HCT116 (cell line): Measurements from ENCODE around the gene FLT3. TPM values are rescaled to one million over a fixed set of nuclear protein-coding genes. Genes with fewer than 3 reads are reported as not detected.

Source experiments
- ATAC-seq: fragments of 200-7000 bp; cut with Tn5 transposase; 2 replicates; pipeline ENCODE4 v1.9.1; 2020; ENCODE audit warnings: mild to moderate bottlenecking, moderate library complexity
- BruUV-seq: library from RNA; stranded (reverse); fragments of 400-500 nt; replicated peaks from 2 replicates; lab custom pipeline; 2021; lab: Mats Ljungman, UMichigan
- CTCF ChIA-PET: fragments of 300-600 bp; sonication (Branson Sonifier 250); formaldehyde crosslinking; loops from one replicate; lab custom pipeline; 2021; ENCODE audit warnings: antibody characterized with exemption; lab: Charles Lee
- POLR2A ChIA-PET: fragments of 300-600, 350-600 bp; sonication (Branson Sonifier 250); formaldehyde crosslinking; loops from one replicate; lab custom pipeline; 2021; ENCODE audit warnings: antibody characterized with exemption; lab: Charles Lee
- RAD21 ChIA-PET, 2 experiments: fragments of 300-600 bp; sonication (Branson Sonifier 250); formaldehyde crosslinking; loops; one replicate each; lab custom pipeline; 2023; ENCODE audit warnings: low total read pairs in 2 of 2; ENCODE audit not compliant: uncharacterized antibody in 2 of 2, unreplicated experiment in 2 of 2, low non-redundant PET in 1 of 2; lab: Charles Lee
- DNase-seq: peaks from one replicate; pipeline ENCODE4 v3.0.0-alpha.2; 2010; ENCODE audit warnings: low read depth, low spot score
- H2AFZ ChIP-seq: fragments of 200-600 bp; shearing (Covaris generic), sonication (generic); 2 replicates; pipeline ENCODE4 v1.6.1; 2017; ENCODE audit warnings: low read depth, mixed run types, mixed read lengths, antibody characterized with exemption, low read length; ENCODE audit not compliant: poor library complexity, severe bottlenecking
- H3K27ac ChIP-seq: 2 replicates; pipeline ENCODE4 v1.5.1; 2012; ENCODE audit warnings: low read depth, low read length
- H3K27me3 ChIP-seq: fragments of 200-600 bp; sonication (generic); 2 replicates; pipeline ENCODE4 v1.6.1; 2016; ENCODE audit warnings: mixed run types, low read length, mixed read lengths; ENCODE audit not compliant: insufficient read depth
- H3K36me3 ChIP-seq, 2 experiments: fragments of 200-500 bp in 1 of 2; fragments of 200-600 bp in 1 of 2; sonication (Bioruptor generic) in 1 of 2; sonication (generic) in 1 of 2; 2 replicates each; pipeline versions ENCODE4 v1.5.1 to v1.6.1; 2014 to 2016; ENCODE audit warnings: low read length in 2 of 2, inconsistent platforms in 1 of 2, mixed read lengths in 1 of 2, mixed run types in 1 of 2; ENCODE audit not compliant: insufficient read depth in 2 of 2, control insufficient read depth in 1 of 2
- H3K4me1 ChIP-seq, 2 experiments: fragments of 200-600 bp in 1 of 2; sonication (generic) in 1 of 2; 2 replicates each; pipeline versions ENCODE4 v1.5.1 to v1.6.1; 2012 to 2017; ENCODE audit warnings: low read length in 2 of 2, inconsistent platforms in 1 of 2, mild to moderate bottlenecking in 1 of 2, mixed read lengths in 1 of 2, mixed run types in 1 of 2, moderate library complexity in 1 of 2; ENCODE audit not compliant: insufficient read depth in 2 of 2, control insufficient read depth in 1 of 2
- H3K4me2 ChIP-seq: fragments of 200-600 bp; sonication (generic); 2 replicates; pipeline ENCODE4 v1.6.1; 2017; ENCODE audit warnings: mixed run types, low read length, mixed read lengths
- H3K4me3 ChIP-seq, 2 experiments: fragments of 200-600 bp in 1 of 2; sonication (generic) in 1 of 2; replicated peaks in 1 of 2; 2 replicates each; pipeline ENCODE4 v1.5.1; 2011 to 2016; ENCODE audit warnings: low read length in 2 of 2, control low read depth in 1 of 2, low read depth in 1 of 2, mild to moderate bottlenecking in 1 of 2, mixed read lengths in 1 of 2, mixed run types in 1 of 2
- H3K79me2 ChIP-seq: fragments of 200-600 bp; sonication (generic); 2 replicates; pipeline ENCODE4 v1.6.1; 2017; ENCODE audit warnings: mild to moderate bottlenecking, mixed run types, low read length, moderate library complexity, mixed read lengths; ENCODE audit not compliant: insufficient read depth
- H3K9ac ChIP-seq: fragments of 200-600 bp; sonication (generic); 2 replicates; pipeline ENCODE4 v1.6.1; 2016; ENCODE audit warnings: low read length, mixed read lengths
- H3K9me2 ChIP-seq: fragments of 200-600 bp; sonication (generic), shearing (Covaris generic); 2 replicates; pipeline ENCODE4 v1.6.1; 2017; ENCODE audit warnings: mixed run types, mild to moderate bottlenecking, moderate library complexity; ENCODE audit not compliant: insufficient read depth
- H3K9me3 ChIP-seq, 2 experiments: fragments of 200-500 bp in 1 of 2; fragments of 200-600 bp in 1 of 2; sonication (Bioruptor generic) in 1 of 2; sonication (generic) in 1 of 2; 2 replicates each; pipeline ENCODE4 v1.6.1; 2014 to 2017; ENCODE audit warnings: low read length in 2 of 2, mixed read lengths in 2 of 2, inconsistent platforms in 1 of 2, low read depth in 1 of 2, mild to moderate bottlenecking in 1 of 2, mixed run types in 1 of 2, moderate library complexity in 1 of 2; ENCODE audit not compliant: control insufficient read depth in 1 of 2, insufficient read depth in 1 of 2
- H4K20me1 ChIP-seq: fragments of 200-600 bp; sonication (generic), shearing (Covaris generic); 2 replicates; pipeline ENCODE4 v1.6.1; 2017; ENCODE audit warnings: mixed run types, mild to moderate bottlenecking, moderate library complexity; ENCODE audit not compliant: insufficient read depth
- CEBPB ChIP-seq: IDR thresholded peaks from 2 replicates; pipeline ENCODE4 v1.6.1; 2012; ENCODE audit warnings: low read depth
- ELF1 ChIP-seq: IDR thresholded peaks from 2 replicates; pipeline ENCODE4 v1.6.1; 2012; ENCODE audit warnings: low read depth, borderline replicate concordance
- EZH2 ChIP-seq: fragments of 200-600 bp; sonication (generic); IDR thresholded peaks from 2 replicates; pipeline ENCODE4 v1.6.1; 2017; ENCODE audit warnings: antibody characterized with exemption, mixed run types
- EZH2phosphoT487 ChIP-seq: fragments of 200-600 bp; IDR thresholded peaks from 2 replicates; pipeline ENCODE4 v1.6.1; 2018; ENCODE audit warnings: antibody characterized with exemption, borderline replicate concordance
- FOSL1 ChIP-seq: IDR thresholded peaks from 2 replicates; pipeline ENCODE4 v1.6.1; 2012; ENCODE audit warnings: low read depth
- JUND ChIP-seq: IDR thresholded peaks from 2 replicates; pipeline ENCODE4 v1.6.1; 2012
- POLR2A ChIP-seq: IDR thresholded peaks from 2 replicates; pipeline ENCODE4 v1.7.0; 2011; ENCODE audit warnings: borderline replicate concordance; ENCODE audit not compliant: insufficient read depth, insufficient read length; ENCODE audit errors: extremely low read depth
- RAD21 ChIP-seq: IDR thresholded peaks from 2 replicates; pipeline ENCODE4 v1.6.1; 2012; ENCODE audit warnings: low read depth, mild to moderate bottlenecking
- REST ChIP-seq: IDR thresholded peaks from 2 replicates; pipeline ENCODE4 v1.6.1; 2012; ENCODE audit warnings: low read depth
- SIN3A ChIP-seq: IDR thresholded peaks from 2 replicates; pipeline ENCODE4 v1.6.1; 2012; ENCODE audit warnings: low read depth
- SP1 ChIP-seq: IDR thresholded peaks from 2 replicates; pipeline ENCODE4 v1.6.1; 2012; ENCODE audit warnings: low read depth
- SRF ChIP-seq: IDR thresholded peaks from 2 replicates; pipeline ENCODE4 v1.6.1; 2012; ENCODE audit warnings: low read depth
- TCF7L2 ChIP-seq: IDR thresholded peaks from 2 replicates; pipeline ENCODE4 v1.7.0; 2011; ENCODE audit warnings: borderline replicate concordance, inconsistent platforms; ENCODE audit not compliant: insufficient read depth, insufficient read length; ENCODE audit errors: extremely low read depth
- YY1 ChIP-seq: IDR thresholded peaks from 2 replicates; pipeline ENCODE4 v1.6.1; 2011; ENCODE audit warnings: low read length, low read depth, moderate library complexity, mild to moderate bottlenecking; ENCODE audit not compliant: insufficient replicate concordance; ENCODE audit errors: extremely low read depth
- ZNF274 ChIP-seq: fragments of 200-500 bp; sonication (Bioruptor generic); IDR thresholded peaks from 2 replicates; pipeline ENCODE4 v1.6.1; 2014; ENCODE audit warnings: mild to moderate bottlenecking, low read depth, low read length, inconsistent platforms
- intact Hi-C: fragments of 100-400 bp; cut with micrococcal nuclease; formaldehyde crosslinking; loops from 2 replicates; pipeline ENCODE4 v1.10.0; 2022
- total RNA-seq: library from RNA; stranded (reverse); gene quantifications from one replicate; pipeline ENCODE4 v1.2.1, GENCODE V29; 2021; ENCODE audit not compliant: unreplicated experiment
- TF ChIP-seq, protein P1 (sequence below): IDR thresholded peaks from 2 replicates; pipeline ENCODE4 v1.6.1; 2011; ENCODE audit warnings: mild to moderate bottlenecking, low read length, moderate library complexity; ENCODE audit not compliant: insufficient replicate concordance; ENCODE audit errors: extremely low read depth

Gene FLT3
- total RNA-seq, 1 experiment from 2014 or later, result 0.17 TPM

- BruUV-seq, result no TSS peak
- Histone ChIP-seq H4K20me1 (no peaks in the 10 kb centered on the region), H3K4me2 (no peak overlapping the region), H3K27me3 (no peaks in the 10 kb centered on the region), H3K4me1 (peaks cover 0 to 3% of the 10 kb centered on the region in 2 experiments; a peak in 1 of 4 replicates), H3K9ac (no peak overlapping the region), H3K27ac (no peak overlapping the region), H3K79me2 (no peaks in the 10 kb centered on the region), H2AFZ (no peak overlapping the region), H3K36me3 (no peaks in the 10 kb centered on the region), H3K9me2 (no peaks in the 10 kb centered on the region), H3K4me3 (no peak overlapping the region), H3K9me3 (no peaks in the 10 kb centered on the region)
- ChIA-PET POLR2A (no interaction called here), RAD21 (no interaction called here), CTCF (no interaction called here)
- ATAC-seq (no peak), DNase-seq (no peak)
- no peak for TF ChIP-seq RAD21
- intact Hi-C loops, result no loop called here
These were observed 20.8 kb upstream of the FLT3 start for GRCh38 chr13:28121224-28121623.

DNA sequence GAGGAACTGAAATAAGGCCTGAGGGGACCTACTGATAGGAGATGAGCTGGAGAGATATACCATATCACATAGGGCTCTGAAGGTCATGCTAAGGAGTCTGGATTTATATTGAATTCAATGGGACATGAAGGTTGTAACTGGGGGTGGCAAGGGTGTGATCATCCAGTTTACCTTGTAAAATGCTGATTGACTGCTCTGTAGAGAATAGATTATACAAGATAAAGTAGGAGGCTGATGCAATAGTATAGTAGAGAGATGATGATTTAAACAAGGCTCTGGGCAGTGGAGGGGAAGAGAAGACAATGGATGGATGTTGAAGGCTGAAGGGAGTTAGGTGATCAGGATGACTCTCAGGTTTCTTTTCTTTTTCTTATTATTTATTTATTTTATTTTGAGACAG lies 19.9 kb upstream of the FLT3 start:
- Histone ChIP-seq H3K27ac (no peak overlapping the region), H3K4me1 (peaks cover 0 to 3% of the 10 kb centered on the region in 2 experiments; a peak in 1 of 4 replicates), H3K79me2 (no peaks in the 10 kb centered on the region), H3K27me3 (no peaks in the 10 kb centered on the region), H3K4me3 (no peak overlapping the region), H3K9me2 (no peaks in the 10 kb centered on the region), H3K9me3 (no peaks in the 10 kb centered on the region), H2AFZ (no peak overlapping the region), H3K36me3 (no peaks in the 10 kb centered on the region), H3K9ac (no peak overlapping the region), H3K4me2 (no peak overlapping the region), H4K20me1 (no peaks in the 10 kb centered on the region)
- intact Hi-C loops, result no loop called here
- no peak for DNase-seq
- no peak for ATAC-seq
- no TSS peak for BruUV-seq
- RAD21 ChIA-PET, result no interaction called here
- CTCF ChIA-PET, result no interaction called here
- POLR2A ChIA-PET, result no interaction called here
- no peak for TF ChIP-seq ELF1
- TF ChIP-seq TCF7L2, result no peak
- TF ChIP-seq YY1, result no peak
- no peak for TF ChIP-seq ZNF274
- TF ChIP-seq REST, result no peak
- TF ChIP-seq, protein P1, sequence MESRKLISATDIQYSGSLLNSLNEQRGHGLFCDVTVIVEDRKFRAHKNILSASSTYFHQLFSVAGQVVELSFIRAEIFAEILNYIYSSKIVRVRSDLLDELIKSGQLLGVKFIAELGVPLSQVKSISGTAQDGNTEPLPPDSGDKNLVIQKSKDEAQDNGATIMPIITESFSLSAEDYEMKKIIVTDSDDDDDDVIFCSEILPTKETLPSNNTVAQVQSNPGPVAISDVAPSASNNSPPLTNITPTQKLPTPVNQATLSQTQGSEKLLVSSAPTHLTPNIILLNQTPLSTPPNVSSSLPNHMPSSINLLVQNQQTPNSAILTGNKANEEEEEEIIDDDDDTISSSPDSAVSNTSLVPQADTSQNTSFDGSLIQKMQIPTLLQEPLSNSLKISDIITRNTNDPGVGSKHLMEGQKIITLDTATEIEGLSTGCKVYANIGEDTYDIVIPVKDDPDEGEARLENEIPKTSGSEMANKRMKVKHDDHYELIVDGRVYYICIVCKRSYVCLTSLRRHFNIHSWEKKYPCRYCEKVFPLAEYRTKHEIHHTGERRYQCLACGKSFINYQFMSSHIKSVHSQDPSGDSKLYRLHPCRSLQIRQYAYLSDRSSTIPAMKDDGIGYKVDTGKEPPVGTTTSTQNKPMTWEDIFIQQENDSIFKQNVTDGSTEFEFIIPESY, result no peak
- no peak for TF ChIP-seq SRF
- no peak for TF ChIP-seq SP1
- no peak for TF ChIP-seq CEBPB
- TF ChIP-seq EZH2, result no peak
- TF ChIP-seq EZH2phosphoT487, result no peak
- no peak for TF ChIP-seq RAD21
- no peak for TF ChIP-seq JUND
- TF ChIP-seq FOSL1, result no peak
- TF ChIP-seq SIN3A, result no peak
- TF ChIP-seq POLR2A, result no peak
